ENCODE data around the gene SF3B2.

The SF3B2 gene

DNA sequence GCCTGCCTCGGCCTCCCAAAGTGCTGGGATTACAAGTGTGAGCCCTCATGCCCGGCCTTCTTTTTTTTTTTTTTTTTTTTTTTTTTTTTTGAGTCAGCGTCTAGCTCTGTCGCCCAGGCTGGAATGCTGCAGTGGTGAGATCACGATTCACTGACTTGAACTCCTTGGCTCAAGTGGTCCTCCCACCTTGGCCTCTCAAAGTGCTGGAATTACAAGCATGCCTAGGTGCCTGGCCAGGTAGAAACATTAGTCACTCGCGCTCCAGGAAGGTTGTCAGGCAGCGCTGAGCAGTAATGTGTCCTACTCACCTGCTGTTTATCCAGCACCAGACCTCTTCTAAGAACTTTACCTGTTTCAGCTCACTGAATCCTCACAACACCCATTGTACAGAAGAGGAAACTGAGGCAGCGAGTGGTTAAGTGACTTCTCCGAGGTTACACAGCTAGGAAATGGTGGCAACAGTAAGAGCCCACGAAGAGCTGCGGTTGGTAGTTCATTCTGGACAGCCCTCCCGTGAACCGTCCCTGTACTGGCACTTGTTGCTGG, 40.9 kb upstream of the SF3B2 start:
- ATAC-seq (ENCODE audit: insufficient read depth, low read depth): no peak
- Histone ChIP-seq H3K27me3 (ENCODE audit: insufficient read depth, low read length, poor library complexity) (no peaks in the 10 kb centered on the region), H3K79me2 (ENCODE audit: insufficient read depth, low read length) (no peaks in the 10 kb centered on the region), H3K36me3 (ENCODE audit: insufficient read depth, low read length) (no peaks in the 10 kb centered on the region), H3K4me1 (ENCODE audit: insufficient read depth, low read length) (peaks cover 16% of the 10 kb centered on the region), H4K20me1 (ENCODE audit: insufficient read depth, low read length) (peaks cover 12% of the 10 kb centered on the region; the same call in 1 of the 2 replicates), H3K4me3 (ENCODE audit: low read depth in 1 of 2, low read length in 2 of 2) (no peak overlapping the region), H3K9ac (ENCODE audit: low read depth, low read length) (no peak overlapping the region), H3K9me3 (ENCODE audit: insufficient read depth, low read length, severe bottlenecking) (no peaks in the 10 kb centered on the region), H2AFZ (ENCODE audit: low read depth, low read length) (no peak overlapping the region), H3K4me2 (ENCODE audit: insufficient read depth, low read length) (no peak overlapping the region), H3K27ac (ENCODE audit: low read length) (no peak overlapping the region)
- no peak for DNase-seq
- TF ChIP-seq, protein P1, sequence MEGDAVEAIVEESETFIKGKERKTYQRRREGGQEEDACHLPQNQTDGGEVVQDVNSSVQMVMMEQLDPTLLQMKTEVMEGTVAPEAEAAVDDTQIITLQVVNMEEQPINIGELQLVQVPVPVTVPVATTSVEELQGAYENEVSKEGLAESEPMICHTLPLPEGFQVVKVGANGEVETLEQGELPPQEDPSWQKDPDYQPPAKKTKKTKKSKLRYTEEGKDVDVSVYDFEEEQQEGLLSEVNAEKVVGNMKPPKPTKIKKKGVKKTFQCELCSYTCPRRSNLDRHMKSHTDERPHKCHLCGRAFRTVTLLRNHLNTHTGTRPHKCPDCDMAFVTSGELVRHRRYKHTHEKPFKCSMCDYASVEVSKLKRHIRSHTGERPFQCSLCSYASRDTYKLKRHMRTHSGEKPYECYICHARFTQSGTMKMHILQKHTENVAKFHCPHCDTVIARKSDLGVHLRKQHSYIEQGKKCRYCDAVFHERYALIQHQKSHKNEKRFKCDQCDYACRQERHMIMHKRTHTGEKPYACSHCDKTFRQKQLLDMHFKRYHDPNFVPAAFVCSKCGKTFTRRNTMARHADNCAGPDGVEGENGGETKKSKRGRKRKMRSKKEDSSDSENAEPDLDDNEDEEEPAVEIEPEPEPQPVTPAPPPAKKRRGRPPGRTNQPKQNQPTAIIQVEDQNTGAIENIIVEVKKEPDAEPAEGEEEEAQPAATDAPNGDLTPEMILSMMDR (IDR thresholded peaks at IDR 0.05; ENCODE audit: borderline replicate concordance, extremely low read depth, low read length, poor library complexity, severe bottlenecking): no peak
- no peak for TF ChIP-seq EZH2 (IDR thresholded peaks at IDR 0.05; ENCODE audit: borderline replicate concordance, low read depth, low read length, severe bottlenecking)

DNA sequence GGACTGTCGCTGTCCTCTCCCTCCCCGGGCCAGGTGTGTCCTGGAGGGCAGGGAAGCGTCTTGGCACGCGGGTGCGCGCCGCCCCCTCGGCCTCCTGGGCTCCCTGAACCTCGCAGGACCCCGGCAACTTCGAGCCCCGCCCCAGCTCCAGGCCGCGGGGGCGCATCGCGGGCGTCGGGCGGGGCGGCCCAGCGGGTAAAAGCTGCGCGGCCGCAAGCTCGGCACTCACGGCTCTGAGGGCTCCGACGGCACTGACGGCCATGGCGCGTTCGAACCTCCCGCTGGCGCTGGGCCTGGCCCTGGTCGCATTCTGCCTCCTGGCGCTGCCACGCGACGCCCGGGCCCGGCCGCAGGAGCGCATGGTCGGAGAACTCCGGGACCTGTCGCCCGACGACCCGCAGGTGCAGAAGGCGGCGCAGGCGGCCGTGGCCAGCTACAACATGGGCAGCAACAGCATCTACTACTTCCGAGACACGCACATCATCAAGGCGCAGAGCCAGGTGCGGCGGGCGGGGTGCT, 40.3 kb upstream of the SF3B2 start, which contains the start of gene CST6:
TSS of gene CST6 (plus strand) at position 224 of the 519 bp plus-strand sequence. CDS start at position 261, 37 bp downstream.
- no peaks in the 10 kb centered on the region for H3K27me3 ChIP-seq (ENCODE audit: insufficient read depth, low read length, poor library complexity)
- H3K36me3 ChIP-seq (ENCODE audit: insufficient read depth, low read length): no peaks in the 10 kb centered on the region
- no peaks in the 10 kb centered on the region for H3K79me2 ChIP-seq (ENCODE audit: insufficient read depth, low read length)
- H3K9ac ChIP-seq (ENCODE audit: low read depth, low read length): no peak within 1 kb of the TSS
- DNase-seq (no peak), ATAC-seq (ENCODE audit: insufficient read depth, low read depth) (no peak)
- H3K27ac ChIP-seq (ENCODE audit: low read length): no peak within 1 kb of the TSS
- no peak within 1 kb of the TSS for H3K4me3 ChIP-seq (ENCODE audit: low read depth in 1 of 2, low read length in 2 of 2)
- no peaks in the 10 kb centered on the region for H3K9me3 ChIP-seq (ENCODE audit: insufficient read depth, low read length, severe bottlenecking)
- no peak for TF ChIP-seq EZH2 (IDR thresholded peaks at IDR 0.05; ENCODE audit: borderline replicate concordance, low read depth, low read length, severe bottlenecking)
- TF ChIP-seq, protein P1 (IDR thresholded peaks at IDR 0.05; ENCODE audit: borderline replicate concordance, extremely low read depth, low read length, poor library complexity, severe bottlenecking): no peak
- peaks cover 11% of the 10 kb centered on the region for H3K4me1 ChIP-seq (ENCODE audit: insufficient read depth, low read length)
- peaks cover 6% of the 10 kb centered on the region; the same call in 1 of the 2 replicates for H4K20me1 ChIP-seq (ENCODE audit: insufficient read depth, low read length)
- no peak within 1 kb of the TSS for H2AFZ ChIP-seq (ENCODE audit: low read depth, low read length)
- H3K4me2 ChIP-seq (ENCODE audit: insufficient read depth, low read length): no peak within 1 kb of the TSS

DNA sequence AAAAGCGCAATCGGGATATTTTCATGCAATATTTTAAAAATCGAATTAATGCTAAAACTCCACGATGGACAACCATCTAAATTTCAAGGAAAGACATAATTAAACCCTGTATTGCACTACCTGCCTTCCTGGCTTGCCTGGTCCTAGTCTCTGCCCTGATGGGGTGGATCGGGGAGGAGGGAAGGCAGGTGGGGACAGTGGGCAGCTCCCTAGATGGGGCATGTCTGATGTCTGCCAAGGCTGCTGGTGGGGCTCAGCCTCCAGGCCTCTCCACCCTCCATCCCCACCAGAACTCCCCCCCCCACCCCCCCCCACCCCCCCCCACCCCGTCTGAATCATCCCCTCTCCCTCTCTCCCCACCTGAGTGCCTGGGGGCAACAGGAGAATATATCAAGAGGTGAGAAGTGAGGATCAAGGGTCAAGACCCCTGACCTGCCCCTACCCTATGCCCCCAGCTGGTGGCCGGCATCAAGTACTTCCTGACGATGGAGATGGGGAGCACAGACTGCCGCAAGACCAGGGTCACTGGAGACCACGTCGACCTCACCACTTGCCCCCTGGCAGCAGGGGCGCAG, 39.7 kb upstream of the SF3B2 start:
- DNase-seq: no peak
- no peak overlapping the region for H2AFZ ChIP-seq (ENCODE audit: low read depth, low read length)
- H3K27ac ChIP-seq (ENCODE audit: low read length): no peak overlapping the region
- no peaks in the 10 kb centered on the region for H3K9me3 ChIP-seq (ENCODE audit: insufficient read depth, low read length, severe bottlenecking)
- no peak overlapping the region for H3K4me3 ChIP-seq (ENCODE audit: low read depth in 1 of 2, low read length in 2 of 2)
- H3K79me2 ChIP-seq (ENCODE audit: insufficient read depth, low read length): no peaks in the 10 kb centered on the region
- H3K9ac ChIP-seq (ENCODE audit: low read depth, low read length): no peak overlapping the region
- TF ChIP-seq, protein P1 (IDR thresholded peaks at IDR 0.05; ENCODE audit: borderline replicate concordance, extremely low read depth, low read length, poor library complexity, severe bottlenecking): no peak
- TF ChIP-seq EZH2 (IDR thresholded peaks at IDR 0.05; ENCODE audit: borderline replicate concordance, low read depth, low read length, severe bottlenecking): no peak
- peaks cover 6% of the 10 kb centered on the region; the same call in 1 of the 2 replicates for H4K20me1 ChIP-seq (ENCODE audit: insufficient read depth, low read length)
- H3K27me3 ChIP-seq (ENCODE audit: insufficient read depth, low read length, poor library complexity): no peaks in the 10 kb centered on the region
- ATAC-seq (ENCODE audit: insufficient read depth, low read depth): no peak
- H3K4me2 ChIP-seq (ENCODE audit: insufficient read depth, low read length): no peak overlapping the region
- H3K36me3 ChIP-seq (ENCODE audit: insufficient read depth, low read length): no peaks in the 10 kb centered on the region
- H3K4me1 ChIP-seq (ENCODE audit: insufficient read depth, low read length): peaks cover 4% of the 10 kb centered on the region

Measured in DND-41 (cell line).